ENCODE data around the gene SRRT.
"Not testable (repeated sequence)": the region's sequence is repeated elsewhere in the genome, so short reads cannot be mapped to it uniquely, and the experiment has no call there.

SRRT gene

DNA sequence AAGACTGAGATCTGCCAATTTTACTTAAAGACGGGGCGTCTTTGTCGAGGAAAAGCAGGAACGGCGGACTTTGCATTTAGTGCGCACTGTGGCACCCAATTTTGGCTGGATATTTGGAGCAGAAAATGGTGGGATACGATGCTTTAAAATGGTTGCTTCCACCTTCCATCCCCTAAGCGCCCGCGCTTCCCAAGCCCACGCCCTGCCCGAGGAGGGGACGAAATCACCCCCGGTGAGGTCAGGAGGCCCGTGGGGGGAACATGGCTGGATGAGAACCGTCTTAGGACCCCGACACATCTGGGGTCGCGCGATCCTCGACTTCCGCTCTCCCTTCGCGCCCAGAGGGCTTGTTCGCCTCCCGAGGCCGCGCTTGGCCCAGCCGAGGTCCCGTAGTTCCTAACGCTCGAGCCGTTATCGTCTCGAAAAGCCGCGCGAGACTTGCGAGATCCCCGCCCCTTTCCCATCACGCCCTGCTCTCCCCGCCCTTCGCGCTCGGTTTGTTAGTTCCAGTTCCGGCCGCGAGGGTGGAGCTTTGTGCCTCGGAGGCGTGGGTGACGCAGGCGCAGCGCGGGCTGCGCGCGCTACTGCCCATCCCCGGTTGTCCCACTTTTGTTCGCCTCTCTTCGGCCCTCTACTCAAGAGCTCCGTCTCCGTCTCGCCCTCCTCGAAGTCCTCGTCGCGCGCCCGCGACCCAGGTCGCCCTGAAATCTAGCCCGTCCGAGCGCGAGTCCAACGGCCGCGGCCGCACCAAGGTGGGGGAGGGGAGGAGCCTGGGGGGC, at the start of gene SRRT:
Gene SRRT (plus strand): TSS at position 527 of the 779 bp plus-strand sequence. CDS start 488 bp downstream, outside the sequence.
- peak; percentile 99 for DNase-seq (ENCODE audit: low spot score)

- DNase-seq (ENCODE audit: low spot score), result peak; percentile 22
These were observed 49.7 kb upstream of the SRRT start for GRCh38 chr7:100825215-100825671.

DNA sequence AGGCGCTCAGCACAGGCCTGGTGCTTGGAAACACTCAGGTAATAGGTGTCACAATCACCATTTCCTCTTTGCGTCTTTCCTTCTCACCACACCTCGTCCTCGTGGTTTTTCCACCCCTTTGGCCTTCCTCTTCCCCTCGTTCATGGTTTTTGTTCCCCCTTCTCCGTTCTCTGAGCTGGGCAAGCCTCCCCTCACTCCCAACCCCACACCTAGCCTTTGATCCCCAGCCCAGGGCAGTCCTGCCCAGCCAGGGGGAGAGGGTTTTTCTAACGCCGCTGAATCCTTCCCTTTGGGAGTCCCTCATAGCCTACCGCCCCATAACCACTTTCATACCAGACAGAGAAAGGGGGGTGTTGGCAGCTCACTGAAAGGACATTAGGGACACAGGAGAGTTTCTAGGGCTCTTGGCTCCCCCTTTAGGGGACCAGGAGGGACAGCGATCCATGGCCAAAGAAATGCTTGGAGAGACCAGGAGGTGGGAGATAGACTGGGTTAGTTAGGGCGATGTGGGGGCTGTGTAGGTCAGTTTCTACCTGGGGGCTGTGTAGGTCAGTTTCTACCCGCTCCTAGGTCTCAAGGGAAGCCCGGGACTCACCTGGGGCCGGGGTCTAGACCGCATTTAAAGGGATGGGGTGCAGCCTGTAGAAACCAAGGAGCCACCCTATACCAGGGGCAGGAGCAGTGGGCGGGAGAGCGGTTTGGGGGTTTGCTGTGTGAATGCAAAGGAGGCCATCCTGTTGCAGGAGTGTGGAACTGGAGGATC, 49.0 kb upstream of the SRRT start:
- DNase-seq (ENCODE audit: low spot score), result peak; percentile 65

DNA sequence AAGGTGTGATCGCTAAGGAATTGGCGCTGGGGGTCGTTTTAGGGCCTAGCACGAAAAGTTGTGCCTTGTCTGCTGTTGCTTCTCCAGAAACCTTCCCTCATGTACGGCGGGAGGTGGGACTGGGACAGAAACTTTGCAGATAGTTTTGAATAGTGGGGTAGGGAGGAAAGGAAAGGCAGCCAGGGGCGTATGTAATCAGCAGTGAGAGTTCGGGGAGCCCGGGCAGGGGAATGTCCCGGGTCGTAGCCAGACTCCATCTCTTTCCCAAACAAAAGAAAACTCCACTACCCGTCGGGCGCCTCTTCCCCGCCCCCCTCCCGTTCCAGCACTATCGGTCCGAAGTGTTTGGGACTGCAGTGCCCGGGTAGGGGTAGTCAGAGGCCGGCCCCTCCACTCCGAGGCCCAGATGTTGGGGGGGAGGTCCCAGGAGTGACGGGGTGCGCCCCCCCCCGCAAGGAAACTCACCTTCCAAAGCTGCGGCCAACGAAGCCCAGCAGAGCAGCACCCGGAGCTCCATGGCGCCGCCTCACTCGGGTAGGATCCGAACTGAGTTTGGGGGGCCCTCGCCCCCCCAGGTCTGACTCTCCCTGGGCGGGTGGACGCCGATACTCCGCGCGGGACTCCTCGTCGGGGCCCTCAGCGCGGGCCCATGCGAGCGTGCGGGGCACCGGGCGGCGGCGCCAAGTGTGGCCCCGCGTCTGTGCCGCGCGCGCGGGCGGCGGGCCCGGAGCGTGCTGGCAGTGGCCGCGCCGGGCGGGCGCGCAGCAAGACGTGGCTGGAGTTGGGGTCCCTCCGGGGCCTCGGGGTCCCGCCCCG, 48.2 kb upstream of the SRRT start:
- peak; percentile 27 for DNase-seq (ENCODE audit: low spot score)

DNA sequence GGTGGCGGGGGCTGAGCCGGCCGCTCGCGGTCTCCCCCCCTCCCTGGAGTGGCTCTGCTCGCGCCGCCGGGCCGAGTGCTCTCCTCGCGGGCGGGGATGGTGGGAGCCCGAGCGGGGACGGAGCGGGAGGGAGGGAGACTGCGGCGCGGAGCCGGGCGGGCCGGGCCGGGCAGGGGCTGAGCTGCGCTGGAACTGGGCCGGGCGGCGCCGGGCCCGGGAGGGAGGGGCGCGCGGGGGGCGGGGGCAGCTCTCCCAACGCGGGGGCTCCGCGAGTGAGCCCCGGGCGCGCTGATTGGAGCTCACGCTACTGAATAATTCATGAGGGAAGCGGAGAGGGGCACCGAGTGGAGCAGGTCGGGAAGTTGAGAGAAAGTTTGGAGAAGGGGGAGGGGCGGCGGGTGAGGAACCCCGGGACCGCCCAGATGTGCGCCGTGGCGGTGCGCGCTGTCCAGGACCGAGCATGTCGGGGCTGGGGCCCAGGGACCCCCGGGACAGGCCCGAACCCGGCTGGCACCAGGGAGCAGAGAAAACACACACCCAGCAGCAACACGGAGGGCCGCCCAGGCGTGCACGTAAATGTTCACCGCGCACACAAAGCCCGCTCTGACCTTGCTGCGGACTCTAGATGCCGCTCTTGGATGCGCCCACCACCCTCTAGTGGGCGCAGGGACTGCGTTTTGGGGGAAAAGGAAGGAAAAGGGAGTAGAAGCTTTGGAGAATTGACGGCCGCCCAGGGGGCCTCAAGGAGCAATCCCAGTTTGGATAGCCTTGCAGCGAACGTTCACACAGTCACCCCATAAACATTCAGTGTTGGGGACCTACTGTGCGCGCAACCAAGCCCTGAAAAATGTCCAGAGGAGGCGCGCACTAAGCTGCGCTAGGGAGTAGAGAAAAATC, 47.3 kb upstream of the SRRT start, which contains the start of gene EPHB4:
Gene EPHB4 (minus strand): TSS at position 194 of the 897 bp plus-strand sequence. CDS start 493 bp downstream, outside the sequence.
- DNase-seq (ENCODE audit: low spot score), result peak; percentile 87

DNA sequence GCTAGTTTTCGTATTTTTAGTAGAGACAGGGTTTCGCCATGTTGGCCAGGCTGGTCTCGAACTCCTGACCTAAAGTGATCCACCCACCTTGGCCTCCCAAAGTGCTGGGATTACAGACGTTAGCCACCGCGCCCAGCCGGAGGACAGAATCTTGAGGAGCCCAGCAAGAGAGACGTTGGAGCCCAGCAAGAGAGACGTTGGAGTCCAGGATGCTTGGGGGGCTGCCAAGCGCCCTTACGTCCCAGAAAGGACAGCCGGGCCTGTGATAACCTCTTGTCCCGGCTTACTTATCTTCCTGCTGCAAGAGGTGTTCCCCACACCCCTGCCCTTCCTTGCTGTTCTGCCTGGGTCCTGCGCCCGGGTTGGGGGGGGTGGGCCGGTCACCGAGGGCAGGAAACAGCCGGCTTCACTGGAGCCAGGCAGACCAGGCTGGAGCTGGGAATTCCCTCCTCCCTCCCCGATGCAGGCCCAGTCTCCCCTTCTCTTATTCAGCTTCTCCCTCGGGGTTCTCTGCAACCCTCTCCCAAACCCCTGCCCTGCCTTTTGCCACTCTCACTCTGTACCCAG, 45.7 kb upstream of the SRRT start:
- DNase-seq (ENCODE audit: low spot score), result peak; percentile 2

GRCh38 chr7:100830396-100830795, 44.5 kb upstream of the SRRT start:
- DNase-seq (ENCODE audit: low spot score), result peak; percentile 1

DNA sequence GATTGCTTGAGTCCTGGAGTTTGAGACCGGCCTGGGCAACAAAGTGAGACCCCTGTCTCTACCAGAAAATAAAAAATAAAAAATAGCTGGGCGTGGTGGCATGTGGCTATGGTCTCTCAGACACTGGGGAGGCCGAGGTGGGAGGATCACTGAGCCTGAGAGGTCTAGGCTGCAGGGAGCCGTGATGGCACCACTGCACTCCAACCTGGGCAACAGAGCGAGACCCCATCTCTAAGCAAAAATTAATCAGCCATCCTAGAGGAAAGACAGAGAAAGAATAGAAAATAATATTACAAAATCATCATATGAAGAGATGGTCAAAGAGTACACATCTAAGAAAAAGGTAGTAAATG, 42.6 kb upstream of the SRRT start:
- no peak for DNase-seq (ENCODE audit: low spot score)

DNA sequence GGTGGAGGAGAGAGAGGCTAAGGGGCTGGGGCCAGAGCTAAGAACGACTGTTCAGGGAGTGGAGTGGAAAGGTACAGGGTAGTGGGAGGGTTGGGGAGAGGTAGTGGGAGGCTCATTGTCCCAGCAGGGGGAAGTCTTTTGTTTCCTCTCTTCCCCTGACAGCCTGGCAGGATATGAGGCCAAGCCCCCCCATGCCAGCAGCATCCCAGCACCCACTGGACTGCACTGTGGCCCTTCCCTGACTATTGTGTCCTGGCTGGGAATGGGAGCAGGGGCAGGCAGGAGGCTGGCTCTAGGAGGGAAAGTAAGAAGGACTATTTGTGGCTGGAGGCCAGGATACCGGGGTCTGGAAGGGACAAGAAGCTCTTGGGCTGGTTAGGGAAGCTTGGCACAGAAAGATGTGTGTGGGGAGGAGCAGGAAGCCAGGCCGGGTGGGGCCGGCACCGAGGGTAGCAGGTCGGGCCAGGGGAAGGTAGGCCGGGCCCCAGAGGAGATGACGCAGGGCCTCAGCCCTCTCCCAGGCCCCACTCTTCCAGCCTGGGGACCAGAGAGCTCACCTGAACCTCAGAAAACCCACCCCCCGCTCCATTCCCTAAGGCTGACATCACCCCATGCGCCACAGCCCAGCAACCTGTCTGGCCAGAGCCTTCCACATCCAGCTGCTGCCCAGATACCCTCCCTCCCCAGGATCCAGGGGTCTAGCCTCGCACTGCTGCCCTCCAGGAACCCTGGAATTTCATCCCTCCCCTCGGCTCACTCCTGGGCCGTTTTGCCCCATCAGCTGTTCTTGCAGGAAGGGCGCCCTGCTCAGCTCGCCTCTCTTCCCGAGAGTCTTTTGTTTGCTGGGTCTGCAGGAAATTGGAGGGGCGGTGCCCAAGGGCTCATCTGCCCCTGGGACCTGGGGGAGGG, 38.7 kb upstream of the SRRT start:
- peak; percentile 7 for DNase-seq (ENCODE audit: low spot score)

DNA sequence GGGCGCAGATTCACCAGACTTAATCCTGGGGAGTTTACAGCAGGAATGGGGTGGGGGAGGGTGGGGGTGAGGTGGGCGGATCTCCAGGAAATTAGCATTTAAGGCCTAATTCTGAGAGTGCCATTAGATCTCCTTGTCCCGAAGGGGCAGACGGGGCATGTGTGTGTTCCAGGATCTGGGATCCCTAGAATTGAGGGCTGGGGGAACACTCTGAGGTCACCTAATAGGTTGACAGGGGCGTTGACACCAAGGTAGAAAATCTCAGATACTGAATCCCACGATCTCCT, 38.1 kb upstream of the SRRT start:
- DNase-seq (ENCODE audit: low spot score), result peak; percentile 3

- DNase-seq (ENCODE audit: low spot score), result peak; percentile 92
These were observed 37.6 kb upstream of the SRRT start for GRCh38 chr7:100837099-100837836.

GRCh38 chr7:100839361-100839760, 35.5 kb upstream of the SRRT start:
- DNase-seq (ENCODE audit: low spot score), result no peak

DNA sequence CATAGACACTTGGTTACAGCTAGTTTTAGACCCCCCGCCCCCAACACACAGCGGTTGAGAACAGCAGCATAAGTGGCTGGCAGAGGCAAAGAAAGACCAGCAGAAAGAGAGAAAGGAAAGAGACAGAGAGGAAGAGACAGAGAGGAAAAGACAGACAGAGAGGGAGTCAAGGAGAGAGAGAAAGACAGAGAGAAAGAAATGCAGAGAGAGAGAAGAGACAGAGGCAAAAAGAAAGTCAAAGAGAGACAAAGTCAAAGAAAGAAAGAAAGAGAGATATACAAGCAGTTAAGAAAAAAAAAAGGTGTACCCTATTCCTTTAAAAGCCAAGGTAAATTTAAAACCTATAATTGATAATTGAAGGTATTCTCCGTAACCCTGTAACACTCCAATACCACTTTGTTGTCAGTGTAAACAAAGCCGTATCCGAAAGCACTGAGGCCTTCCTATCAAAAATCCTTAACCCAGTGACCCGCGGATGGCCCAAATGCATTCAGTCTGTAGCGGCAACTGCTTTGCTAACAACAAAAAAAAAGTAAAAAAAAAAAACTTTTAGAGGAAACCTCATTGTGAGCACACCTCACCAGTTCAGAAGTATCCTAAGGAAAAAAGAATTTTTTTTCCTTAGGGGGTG, 34.3 kb upstream of the SRRT start:
- DNase-seq (ENCODE audit: low spot score), result no peak

GRCh38 chr7:100847360-100847759, 27.5 kb upstream of the SRRT start:
- peak; percentile 0 for DNase-seq (ENCODE audit: low spot score)

DNA sequence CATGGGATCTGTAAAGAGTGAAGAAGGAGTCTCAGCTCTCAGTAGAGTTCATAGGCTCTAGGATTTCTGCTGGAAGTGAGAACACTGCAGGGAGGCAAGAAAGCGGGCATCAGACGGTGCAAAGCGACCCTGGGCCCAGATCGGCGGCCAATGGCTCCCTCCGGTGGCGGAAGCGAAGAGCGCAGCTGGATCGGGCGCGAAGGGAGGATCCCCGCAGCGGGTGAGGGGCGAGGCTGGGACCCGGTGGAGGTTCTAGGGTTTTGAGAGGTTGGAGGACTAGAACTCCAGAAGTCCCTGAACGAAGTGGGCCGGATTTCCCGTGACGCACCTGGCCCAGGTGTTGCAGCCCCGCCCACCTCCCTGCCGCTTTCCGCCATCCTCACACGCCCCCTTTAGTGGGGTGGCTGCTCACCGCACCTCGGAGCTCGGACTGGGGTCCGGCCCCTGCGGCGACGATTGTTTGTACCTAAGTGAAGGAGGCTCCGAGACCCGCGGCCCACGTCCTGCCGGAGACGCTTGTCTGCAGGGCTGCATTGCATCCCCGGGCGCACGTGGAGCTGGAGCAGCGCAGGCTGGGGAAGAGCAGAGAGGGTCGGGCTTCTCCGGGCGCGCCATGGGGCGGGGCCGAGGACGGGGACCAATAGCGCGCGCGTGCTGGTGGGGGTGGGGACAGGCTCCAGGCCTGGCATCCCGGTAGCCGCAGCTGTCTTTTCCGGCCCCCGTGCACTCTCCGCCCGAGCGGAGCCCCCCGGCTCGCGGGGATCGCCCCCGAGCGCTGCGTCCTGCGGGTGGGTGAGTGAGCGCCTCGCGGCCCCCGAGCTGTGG, 22.6 kb upstream of the SRRT start, which contains the start of gene SLC12A9:
Gene SLC12A9 (plus strand): TSS at position 666 of the 825 bp plus-strand sequence. CDS start 1,485 bp downstream, outside the sequence.
- peak; percentile 98 for DNase-seq (ENCODE audit: low spot score)

DNA sequence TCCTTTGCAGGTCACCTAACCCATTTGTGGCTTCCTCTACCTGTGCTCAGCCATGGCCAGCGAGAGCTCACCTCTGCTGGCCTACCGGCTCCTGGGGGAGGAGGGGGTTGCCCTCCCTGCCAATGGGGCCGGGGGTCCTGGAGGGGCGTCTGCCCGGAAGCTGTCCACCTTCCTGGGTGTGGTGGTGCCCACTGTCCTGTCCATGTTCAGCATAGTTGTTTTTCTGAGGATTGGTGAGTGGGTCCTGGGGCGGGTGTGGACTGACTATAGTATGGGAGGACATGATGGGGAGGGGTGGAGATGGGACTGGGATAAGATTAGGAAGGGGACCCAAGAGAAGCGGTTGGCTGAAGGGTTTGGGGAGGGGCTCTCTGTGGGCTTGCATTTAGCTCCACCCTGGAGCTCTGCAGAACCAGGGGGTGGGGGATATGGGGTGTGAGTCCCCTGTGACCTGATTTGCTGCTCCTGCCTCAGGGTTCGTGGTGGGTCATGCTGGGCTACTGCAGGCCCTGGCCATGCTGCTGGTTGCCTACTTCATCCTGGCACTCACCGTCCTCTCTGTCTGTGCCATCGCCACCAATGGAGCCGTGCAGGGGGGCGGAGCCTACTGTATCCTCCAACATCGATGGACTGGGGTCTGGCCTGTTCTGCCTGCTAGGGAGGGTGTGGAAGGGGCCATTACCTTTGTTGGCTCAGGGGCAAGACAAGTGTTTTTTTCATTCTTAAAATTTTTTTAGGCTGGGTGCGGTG, 20.6 kb upstream of the SRRT start:
- peak; percentile 2 for DNase-seq (ENCODE audit: low spot score)

- not testable (repeated sequence) for DNase-seq (ENCODE audit: low spot score)
These were observed 20.0 kb upstream of the SRRT start for GRCh38 chr7:100854899-100855298.

Measured in AG08396 (cell line).